ENCODE measurements around the gene SLBP.

- TF ChIP-seq, protein P1, sequence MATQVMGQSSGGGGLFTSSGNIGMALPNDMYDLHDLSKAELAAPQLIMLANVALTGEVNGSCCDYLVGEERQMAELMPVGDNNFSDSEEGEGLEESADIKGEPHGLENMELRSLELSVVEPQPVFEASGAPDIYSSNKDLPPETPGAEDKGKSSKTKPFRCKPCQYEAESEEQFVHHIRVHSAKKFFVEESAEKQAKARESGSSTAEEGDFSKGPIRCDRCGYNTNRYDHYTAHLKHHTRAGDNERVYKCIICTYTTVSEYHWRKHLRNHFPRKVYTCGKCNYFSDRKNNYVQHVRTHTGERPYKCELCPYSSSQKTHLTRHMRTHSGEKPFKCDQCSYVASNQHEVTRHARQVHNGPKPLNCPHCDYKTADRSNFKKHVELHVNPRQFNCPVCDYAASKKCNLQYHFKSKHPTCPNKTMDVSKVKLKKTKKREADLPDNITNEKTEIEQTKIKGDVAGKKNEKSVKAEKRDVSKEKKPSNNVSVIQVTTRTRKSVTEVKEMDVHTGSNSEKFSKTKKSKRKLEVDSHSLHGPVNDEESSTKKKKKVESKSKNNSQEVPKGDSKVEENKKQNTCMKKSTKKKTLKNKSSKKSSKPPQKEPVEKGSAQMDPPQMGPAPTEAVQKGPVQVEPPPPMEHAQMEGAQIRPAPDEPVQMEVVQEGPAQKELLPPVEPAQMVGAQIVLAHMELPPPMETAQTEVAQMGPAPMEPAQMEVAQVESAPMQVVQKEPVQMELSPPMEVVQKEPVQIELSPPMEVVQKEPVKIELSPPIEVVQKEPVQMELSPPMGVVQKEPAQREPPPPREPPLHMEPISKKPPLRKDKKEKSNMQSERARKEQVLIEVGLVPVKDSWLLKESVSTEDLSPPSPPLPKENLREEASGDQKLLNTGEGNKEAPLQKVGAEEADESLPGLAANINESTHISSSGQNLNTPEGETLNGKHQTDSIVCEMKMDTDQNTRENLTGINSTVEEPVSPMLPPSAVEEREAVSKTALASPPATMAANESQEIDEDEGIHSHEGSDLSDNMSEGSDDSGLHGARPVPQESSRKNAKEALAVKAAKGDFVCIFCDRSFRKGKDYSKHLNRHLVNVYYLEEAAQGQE (IDR thresholded peaks at IDR 0.05; ENCODE audit: insufficient read depth in 1 of 2, low read depth in 2 of 2, low read length in 2 of 2), result no peak
- TF ChIP-seq TAF1 (IDR thresholded peaks at IDR 0.05; ENCODE audit: borderline replicate concordance, insufficient read depth, low read length), result no peak
- TF ChIP-seq POLR2AphosphoS5 (IDR thresholded peaks at IDR 0.05; ENCODE audit: low read depth, low read length), result no peak
- no peak for TF ChIP-seq SIN3A (IDR thresholded peaks at IDR 0.05; ENCODE audit: borderline replicate concordance, insufficient read depth, low read length)
Measured at GRCh38 chr4:1751155-1751918, 39.2 kb upstream of the SLBP start.
